ENCODE measurements around the gene BDNF. TPM values are rescaled to one million over a fixed set of nuclear protein-coding genes. Genes with fewer than 3 reads are reported as not detected.

The BDNF gene
- total and polyA plus RNA-seq, 4 donors = 0.03 to 0.28 (median 0.07) TPM

DNA sequence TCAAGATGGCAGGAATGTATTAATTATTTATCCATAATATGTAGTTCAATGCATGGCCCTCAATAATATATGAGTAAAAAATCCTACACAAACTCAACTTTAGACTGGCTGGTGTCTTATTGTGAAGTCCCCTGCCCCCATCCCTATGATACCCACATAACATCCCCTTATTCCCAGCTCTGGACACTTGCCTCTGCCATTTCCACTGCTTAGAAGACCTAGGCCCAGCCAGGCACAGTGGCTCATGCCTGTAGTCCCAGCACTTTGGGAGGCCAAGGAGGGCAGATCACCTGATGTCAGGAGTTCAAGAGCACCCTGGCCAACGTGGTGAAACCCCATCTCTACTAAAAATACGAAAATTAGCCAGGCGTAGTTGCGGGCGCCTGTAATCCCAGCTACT lies 84.4 kb downstream of the BDNF start:
- H3K27me3 ChIP-seq (ENCODE audit: control insufficient read depth in 4 of 4, insufficient read depth in 4 of 4, low read length in 3 of 4) = no peaks in the 10 kb centered on the region
- no peak overlapping the region for H3K27ac ChIP-seq (ENCODE audit: low read depth in 1 of 2, low read length in 2 of 2)
- no peak overlapping the region for H3K4me3 ChIP-seq (ENCODE audit: low read depth in 1 of 3, low read length in 3 of 3)
- DNase-seq (ENCODE audit: low spot score) = no peak
- 95% methylated on average over 5 of the region's 5 CpGs for WGBS
- TF ChIP-seq RAD21 (IDR thresholded peaks at IDR 0.05) = no peak
- no peak for TF ChIP-seq RXRA (IDR thresholded peaks at IDR 0.05)
- no peak for TF ChIP-seq FOXA1 (IDR thresholded peaks at IDR 0.05)
- TF ChIP-seq ATF3 (IDR thresholded peaks at IDR 0.05) = no peak
- no peak for TF ChIP-seq TAF1 (conservative IDR thresholded peaks at IDR 0.05)
- TF ChIP-seq FOXA2 (IDR thresholded peaks at IDR 0.05) = no peak
- H3K4me1 ChIP-seq (ENCODE audit: control insufficient read depth in 4 of 4, insufficient read depth in 4 of 4, low read length in 3 of 4) = no peaks in the 10 kb centered on the region
- H3K9me3 ChIP-seq (ENCODE audit: control insufficient read depth in 4 of 4, low read length in 3 of 4) = no peaks in the 10 kb centered on the region
- H3K36me3 ChIP-seq (ENCODE audit: control insufficient read depth in 4 of 4, insufficient read depth in 3 of 4, low read depth in 1 of 4, low read length in 3 of 4) = no peaks in the 10 kb centered on the region
- H3K9ac ChIP-seq (ENCODE audit: low read depth in 1 of 2, low read length in 2 of 2) = no peak overlapping the region

DNA sequence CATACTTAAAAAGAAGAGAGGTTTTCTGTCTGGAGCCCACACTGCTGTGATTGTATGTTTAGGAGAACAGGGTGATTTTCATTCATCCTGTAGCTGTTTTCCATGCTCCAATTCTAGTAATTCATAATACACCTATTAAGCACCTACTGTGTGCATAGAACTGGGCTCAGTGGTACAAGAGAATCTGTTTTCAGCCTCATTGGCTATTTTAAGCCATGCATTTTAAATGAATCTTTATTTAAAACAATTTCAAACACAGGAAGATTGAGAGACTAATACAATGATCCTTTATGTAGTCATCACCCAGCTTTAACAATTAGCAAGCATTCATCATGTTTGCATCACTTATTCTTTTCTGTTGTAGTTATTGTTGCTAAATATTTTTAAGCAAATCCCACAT lies 86.2 kb downstream of the BDNF start:
- H3K4me3 ChIP-seq (ENCODE audit: low read depth in 1 of 3, low read length in 3 of 3) = no peak overlapping the region
- no peaks in the 10 kb centered on the region for H3K9me3 ChIP-seq (ENCODE audit: control insufficient read depth in 4 of 4, low read length in 3 of 4)
- no peak for DNase-seq (ENCODE audit: low spot score)

DNA sequence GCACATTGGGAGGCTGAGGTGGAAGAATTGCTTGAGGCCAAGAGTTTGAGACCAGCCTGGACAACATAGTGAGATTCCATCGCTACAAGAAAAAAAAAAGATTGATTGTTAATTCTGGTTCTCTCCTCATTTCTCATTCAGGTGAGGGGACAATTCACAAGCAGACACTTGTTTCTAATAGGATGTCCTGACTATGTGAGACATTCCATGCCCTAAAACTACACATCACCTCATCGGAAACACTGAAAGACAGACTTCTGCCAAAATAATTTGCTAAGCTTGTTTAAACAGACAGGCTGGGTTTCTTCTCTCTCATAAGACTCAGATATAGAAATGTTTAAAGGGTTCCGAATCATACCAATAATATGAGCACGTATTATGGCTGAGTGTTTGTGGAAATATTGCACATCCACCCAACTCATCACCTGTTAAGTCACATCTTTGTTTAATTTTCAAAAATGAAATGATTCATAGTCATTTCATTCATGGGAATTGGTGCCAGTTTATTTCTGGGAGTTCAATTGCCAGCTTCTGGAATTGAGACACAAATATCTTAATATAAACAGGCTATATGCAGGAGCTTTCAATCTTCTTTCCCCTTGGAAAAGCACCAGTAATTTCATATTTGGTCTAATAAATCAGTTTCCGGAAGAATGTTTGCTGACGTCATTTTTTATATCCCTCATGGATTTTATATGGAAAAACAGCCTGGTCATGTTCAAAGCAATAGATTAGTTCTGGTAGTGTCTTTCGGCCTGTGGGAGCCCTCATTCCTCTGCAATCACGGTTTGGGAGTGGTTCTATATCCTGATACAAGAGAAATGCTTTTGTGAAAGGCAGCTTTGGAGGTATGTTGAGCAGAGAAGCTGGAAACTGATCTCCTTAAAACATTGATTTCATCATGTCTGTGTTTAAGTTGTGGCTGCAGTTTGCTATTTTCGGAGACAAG lies 87.0 kb downstream of the BDNF start:
- Histone ChIP-seq H3K9me3 (ENCODE audit: control insufficient read depth in 4 of 4, low read length in 3 of 4) (no peaks in the 10 kb centered on the region), H3K27ac (ENCODE audit: low read depth in 1 of 2, low read length in 2 of 2) (no peak overlapping the region), H3K36me3 (ENCODE audit: control insufficient read depth in 4 of 4, insufficient read depth in 3 of 4, low read depth in 1 of 4, low read length in 3 of 4) (no peaks in the 10 kb centered on the region), H3K27me3 (ENCODE audit: control insufficient read depth in 4 of 4, insufficient read depth in 4 of 4, low read length in 3 of 4) (no peaks in the 10 kb centered on the region), H3K9ac (ENCODE audit: low read depth in 1 of 2, low read length in 2 of 2) (no peak overlapping the region), H3K4me3 (ENCODE audit: low read depth in 1 of 3, low read length in 3 of 3) (no peak overlapping the region), H3K4me1 (ENCODE audit: control insufficient read depth in 4 of 4, insufficient read depth in 4 of 4, low read length in 3 of 4) (no peaks in the 10 kb centered on the region)
- WGBS = 96% methylated on average over 9 of the region's 9 CpGs
- TF ChIP-seq TAF1 (conservative IDR thresholded peaks at IDR 0.05) (no peak), MAX (IDR thresholded peaks at IDR 0.05) (no peak), FOXA1 (IDR thresholded peaks at IDR 0.05) (no peak), HNF4G (IDR thresholded peaks at IDR 0.05) (no peak), JUND (IDR thresholded peaks at IDR 0.05) (no peak), YY1 (IDR thresholded peaks at IDR 0.05) (no peak), RAD21 (IDR thresholded peaks at IDR 0.05) (no peak)
- no peak for DNase-seq (ENCODE audit: low spot score)

More for the DNA sequence above, 86.2 kb downstream of the BDNF start:
- H3K36me3 ChIP-seq (ENCODE audit: control insufficient read depth in 4 of 4, insufficient read depth in 3 of 4, low read depth in 1 of 4, low read length in 3 of 4) = no peaks in the 10 kb centered on the region
- H3K27ac ChIP-seq (ENCODE audit: low read depth in 1 of 2, low read length in 2 of 2) = no peak overlapping the region
- TF ChIP-seq NR2F2 (IDR thresholded peaks at IDR 0.05) = no peak
- no peak overlapping the region for H3K9ac ChIP-seq (ENCODE audit: low read depth in 1 of 2, low read length in 2 of 2)
- H3K27me3 ChIP-seq (ENCODE audit: control insufficient read depth in 4 of 4, insufficient read depth in 4 of 4, low read length in 3 of 4) = no peaks in the 10 kb centered on the region
- H3K4me1 ChIP-seq (ENCODE audit: control insufficient read depth in 4 of 4, insufficient read depth in 4 of 4, low read length in 3 of 4) = no peaks in the 10 kb centered on the region

GRCh38 chr11:27611947-27612455 lies 88.3 kb downstream of the BDNF start:
- no peaks in the 10 kb centered on the region for H3K36me3 ChIP-seq (ENCODE audit: control insufficient read depth in 4 of 4, insufficient read depth in 3 of 4, low read depth in 1 of 4, low read length in 3 of 4)
- H3K9me3 ChIP-seq (ENCODE audit: control insufficient read depth in 4 of 4, low read length in 3 of 4) = no peaks in the 10 kb centered on the region
- H3K27ac ChIP-seq (ENCODE audit: low read depth in 1 of 2, low read length in 2 of 2) = no peak overlapping the region
- 90% methylated on average over 3 of the region's 3 CpGs for WGBS
- H3K9ac ChIP-seq (ENCODE audit: low read depth in 1 of 2, low read length in 2 of 2) = no peak overlapping the region
- H3K4me1 ChIP-seq (ENCODE audit: control insufficient read depth in 4 of 4, insufficient read depth in 4 of 4, low read length in 3 of 4) = no peaks in the 10 kb centered on the region
- DNase-seq (ENCODE audit: low spot score) = no peak
- H3K4me3 ChIP-seq (ENCODE audit: low read depth in 1 of 3, low read length in 3 of 3) = no peak overlapping the region
- H3K27me3 ChIP-seq (ENCODE audit: control insufficient read depth in 4 of 4, insufficient read depth in 4 of 4, low read length in 3 of 4) = no peaks in the 10 kb centered on the region
- TF ChIP-seq JUND (IDR thresholded peaks at IDR 0.05) (no peak), MAX (IDR thresholded peaks at IDR 0.05) (no peak), EGR1 (IDR thresholded peaks at IDR 0.05; ENCODE audit: low read depth in 2 of 2) (no peak), REST (IDR thresholded peaks at IDR 0.05) (no peak), NR2F2 (IDR thresholded peaks at IDR 0.05) (no peak), CTCF (IDR thresholded peaks at IDR 0.05; ENCODE audit: low read depth, low read length, missing input control) (no peak), ATF3 (IDR thresholded peaks at IDR 0.05) (no peak), YY1 (IDR thresholded peaks at IDR 0.05) (no peak), SP1 (IDR thresholded peaks at IDR 0.05) (no peak), RAD21 (IDR thresholded peaks at IDR 0.05) (no peak), GABPA (IDR thresholded peaks at IDR 0.05 in 1 of 2, conservative IDR thresholded peaks at IDR 0.05 in 1 of 2) (no peak)

Data from liver (tissue), 9 donors.